C4-2B (cell line): ENCODE results near the gene PLXNA4.

Source experiments
- H3K27ac ChIP-seq: fragments of 450-650 bp; 2 replicates; pipeline ENCODE4 v1.5.1; 2017
- CTCF ChIP-seq: fragments of 450-650 bp; conservative IDR thresholded peaks from 2 replicates; pipeline ENCODE4 v1.5.1; 2017; ENCODE audit warnings: mild to moderate bottlenecking
- ZFX ChIP-seq: fragments of 450-650 bp; IDR thresholded peaks from 2 replicates; pipeline ENCODE4 v1.6.1; 2017

Gene PLXNA4

GRCh38 chr7:132578050-132578370 lies 1.7 kb upstream of the PLXNA4 start:
- TF ChIP-seq ZFX (no peak), CTCF (no peak)
- no peak overlapping the region for H3K27ac ChIP-seq

DNA sequence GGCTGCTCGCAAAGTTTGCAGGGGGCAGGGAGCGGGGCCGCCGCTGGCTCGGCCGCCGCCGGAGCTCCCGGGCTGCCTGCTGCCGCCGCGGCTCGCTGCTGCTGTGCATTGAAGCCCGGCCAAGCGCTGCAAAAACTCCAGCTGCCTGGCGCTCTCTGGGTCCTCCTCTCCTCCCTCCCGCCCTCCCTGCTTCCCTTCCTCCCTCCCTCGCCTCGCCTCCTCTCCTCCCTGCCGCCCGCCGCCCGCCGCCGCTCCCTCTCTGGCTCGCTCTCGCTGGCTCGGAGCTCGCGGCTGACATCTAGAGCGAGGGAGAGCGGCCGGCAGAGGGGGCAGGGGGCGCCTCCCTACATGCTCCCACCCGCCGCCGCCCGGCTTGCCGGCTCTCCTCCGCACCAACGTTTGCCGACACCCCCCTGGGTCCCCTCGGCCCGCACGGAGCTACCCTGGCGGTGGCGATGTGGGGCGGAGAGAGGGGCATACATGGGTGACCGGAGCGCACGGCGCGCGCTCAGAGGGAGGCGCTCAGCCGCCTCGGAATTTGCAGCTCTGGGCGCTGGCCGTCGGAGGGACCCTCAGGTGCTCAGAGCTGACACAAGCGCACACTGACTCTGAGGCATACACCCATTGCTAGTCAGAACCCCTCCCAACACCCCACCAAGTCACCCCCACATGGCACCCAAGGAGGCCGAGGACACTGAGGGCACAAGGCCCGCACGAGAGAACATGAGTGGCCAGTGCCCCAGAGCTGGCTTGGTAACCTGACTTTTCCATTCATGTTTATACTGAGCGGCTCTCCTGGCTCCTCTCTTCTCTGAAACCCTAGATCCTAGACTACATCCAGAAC lies 1.2 kb upstream of the PLXNA4 start:
- TF ChIP-seq ZFX (no peak), CTCF (no peak)
- H3K27ac ChIP-seq = no peak overlapping the region

- no peak overlapping the region for H3K27ac ChIP-seq
- TF ChIP-seq ZFX (no peak), CTCF (no peak)
Observed at GRCh38 chr7:132576721-132577085, 433 bp upstream of the PLXNA4 start.

- TF ChIP-seq ZFX (no peak), CTCF (no peak)
- H3K27ac ChIP-seq = no peak overlapping the region
Observed at GRCh38 chr7:132575419-132575981, 770 bp downstream of the PLXNA4 start.

DNA sequence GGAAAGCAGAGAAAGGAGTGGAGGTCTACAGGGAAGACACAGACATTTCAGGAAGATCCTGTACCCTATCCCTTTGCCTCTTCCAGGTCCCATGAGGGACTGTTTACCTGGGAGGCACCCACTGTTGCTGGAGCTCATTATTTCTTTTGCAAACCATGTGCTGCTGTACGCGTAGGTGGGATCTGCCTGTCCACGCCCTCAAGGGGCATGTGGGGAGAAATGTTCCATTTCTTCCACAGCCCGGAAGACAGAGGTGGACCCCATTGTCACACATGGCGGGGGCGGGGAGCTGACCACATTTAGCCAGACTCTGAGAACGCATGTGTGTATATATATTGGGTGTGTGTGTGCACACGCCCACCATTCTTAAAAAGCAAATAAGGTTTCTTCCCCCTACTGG lies 2.0 kb downstream of the PLXNA4 start:
- no peak overlapping the region for H3K27ac ChIP-seq
- TF ChIP-seq CTCF (no peak), ZFX (no peak)

DNA sequence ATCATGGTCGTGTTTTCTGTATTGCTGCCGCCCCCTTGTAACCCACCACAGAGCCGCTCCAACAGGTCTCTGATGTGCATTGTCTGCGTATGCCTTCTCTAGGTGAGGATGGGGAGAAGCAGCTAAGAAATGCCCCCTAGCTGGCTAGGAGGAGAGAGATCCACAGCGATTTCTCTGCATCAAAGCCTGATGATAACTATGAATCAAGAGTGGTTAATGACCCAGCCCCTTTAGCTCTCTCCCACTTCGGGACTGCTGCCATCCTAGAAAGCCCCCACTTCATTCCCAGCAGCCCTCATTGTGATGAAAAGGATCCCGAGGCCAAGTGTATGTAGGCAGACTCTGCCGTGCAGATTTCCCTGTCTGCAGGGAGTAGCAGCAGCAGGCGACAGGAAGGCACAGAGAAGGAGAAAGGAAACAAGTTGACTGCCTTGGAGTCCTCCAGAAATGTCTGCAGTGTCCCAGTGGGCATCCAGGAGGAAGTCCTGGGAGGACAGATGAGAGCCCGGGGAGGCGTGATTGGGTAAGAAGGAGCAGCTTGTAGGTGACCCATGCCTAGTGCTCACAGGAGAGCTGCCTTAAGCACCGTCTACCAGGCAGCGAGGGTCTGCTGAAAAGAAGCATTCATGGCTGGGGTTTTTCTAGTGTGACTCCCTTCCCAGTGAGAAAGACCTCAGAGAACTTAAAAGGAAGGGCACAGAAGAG lies 2.9 kb downstream of the PLXNA4 start:
- no peak for TF ChIP-seq ZFX
- no peak for TF ChIP-seq CTCF
- no peak overlapping the region for H3K27ac ChIP-seq

DNA sequence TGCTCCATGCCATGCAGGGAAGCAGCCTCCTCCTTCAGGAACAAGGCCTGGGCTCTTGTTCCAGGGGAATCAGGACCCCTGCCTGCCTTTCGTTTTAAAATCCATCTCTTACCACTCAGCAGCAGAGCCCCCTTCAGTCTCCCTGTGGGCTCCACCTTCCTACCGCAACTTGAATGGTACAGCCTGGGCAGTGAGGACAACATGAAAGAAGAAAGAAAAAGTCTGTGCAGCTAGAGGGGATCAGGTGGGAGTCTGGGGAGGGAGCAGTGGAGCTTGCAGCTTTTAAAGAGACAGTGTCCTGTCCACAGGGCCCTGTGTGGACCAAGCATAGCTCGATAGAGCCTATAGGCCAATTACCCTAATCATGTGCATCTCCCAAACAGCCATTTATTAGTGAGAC lies 3.7 kb downstream of the PLXNA4 start:
- H3K27ac ChIP-seq = no peak overlapping the region
- no peak for TF ChIP-seq CTCF
- TF ChIP-seq ZFX = no peak
